HG03442 (cell line): ENCODE data around the gene RESP18.
A peak's percentile ranks its signal among the peaks of the same experiment; 100 is the strongest.
"Not testable (repeated sequence)": the region's sequence is repeated elsewhere in the genome, so short reads cannot be mapped to it uniquely, and the experiment has no call there.

Experiments used
- ATAC-seq: cut with Tn5 transposase; IDR thresholded peaks from one replicate; pipeline ENCODE4 v1.9.1; 2021; ENCODE audit warnings: mild to moderate bottlenecking, moderate library complexity; ENCODE audit not compliant: unreplicated experiment

The RESP18 gene

GRCh38 chr2:219325657-219326315 is 6.8 kb downstream of the RESP18 start:
- no peak for ATAC-seq

- ATAC-seq: no peak
Observed at GRCh38 chr2:219325136-219325535, 7.4 kb downstream of the RESP18 start.

DNA sequence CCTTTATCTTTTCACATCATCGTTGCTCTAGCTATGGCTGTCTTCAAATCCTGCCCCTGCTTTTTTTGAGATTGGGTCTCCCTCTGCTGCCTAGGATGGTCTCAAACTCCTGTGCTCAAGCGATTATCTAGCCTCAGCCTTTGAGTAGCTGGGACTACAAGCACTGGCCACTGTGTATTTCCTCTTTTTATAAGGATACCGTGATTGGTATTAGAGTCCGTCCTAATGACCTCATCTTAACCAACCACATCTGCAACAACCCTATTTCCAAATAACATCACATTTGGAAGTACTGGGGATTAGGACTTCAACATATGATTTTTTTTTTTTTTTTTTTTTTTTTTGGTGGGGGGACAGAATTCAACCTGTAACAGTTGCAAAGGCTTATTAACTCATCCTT is 9.1 kb downstream of the RESP18 start:
- no peak for ATAC-seq

GRCh38 chr2:219314804-219315468 is 17.6 kb downstream of the RESP18 start:
- no peak for ATAC-seq

GRCh38 chr2:219312683-219313263 is 19.8 kb downstream of the RESP18 start:
- ATAC-seq: not testable (repeated sequence)

DNA sequence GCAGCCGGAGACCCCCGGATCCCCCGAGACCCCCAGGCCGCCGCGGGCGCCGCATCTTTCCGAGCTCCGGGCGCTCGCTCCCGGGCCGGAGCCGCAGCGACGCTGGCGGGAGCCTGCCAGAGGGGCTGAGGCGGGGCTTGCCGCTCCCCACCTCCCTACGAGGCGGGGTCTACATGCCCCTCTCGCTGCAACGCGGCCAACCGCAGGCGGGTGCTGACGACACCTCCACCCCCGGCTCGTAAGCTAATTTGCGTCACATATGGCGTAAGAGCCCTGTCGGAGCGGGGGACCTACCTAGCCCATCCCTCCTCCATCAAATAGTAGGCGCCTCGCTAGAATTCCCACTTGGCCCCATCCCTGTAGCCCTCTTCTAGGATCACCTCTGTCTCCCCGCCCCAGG is 23.3 kb downstream of the RESP18 start, which contains the start of gene PTPRN:
PTPRN (minus strand) TSS at position 124 of the 400 bp plus-strand sequence; CDS start at position 55, 69 bp downstream.
- no peak for ATAC-seq

- no peak for ATAC-seq
Observed at GRCh38 chr2:219308142-219309101, 24.1 kb downstream of the RESP18 start.

DNA sequence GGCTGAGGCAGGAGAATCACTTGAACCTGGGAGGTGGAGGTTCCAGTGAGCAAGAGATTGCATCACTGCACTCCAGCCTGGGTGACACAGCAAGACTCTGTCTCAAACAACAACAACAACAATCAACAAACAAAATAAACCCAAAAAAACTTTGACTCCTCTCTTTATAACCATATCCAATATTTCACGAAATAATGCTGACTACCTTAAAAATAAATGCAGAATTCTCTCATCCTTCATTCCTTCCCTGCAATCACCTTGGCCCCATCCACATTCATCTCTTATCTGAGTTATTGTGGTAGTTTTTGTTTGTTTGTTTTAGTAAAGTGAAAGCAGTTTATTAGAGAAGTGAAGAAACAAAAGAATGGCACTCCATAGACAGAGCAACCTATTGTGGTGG is 26.5 kb downstream of the RESP18 start:
- ATAC-seq: no peak

DNA sequence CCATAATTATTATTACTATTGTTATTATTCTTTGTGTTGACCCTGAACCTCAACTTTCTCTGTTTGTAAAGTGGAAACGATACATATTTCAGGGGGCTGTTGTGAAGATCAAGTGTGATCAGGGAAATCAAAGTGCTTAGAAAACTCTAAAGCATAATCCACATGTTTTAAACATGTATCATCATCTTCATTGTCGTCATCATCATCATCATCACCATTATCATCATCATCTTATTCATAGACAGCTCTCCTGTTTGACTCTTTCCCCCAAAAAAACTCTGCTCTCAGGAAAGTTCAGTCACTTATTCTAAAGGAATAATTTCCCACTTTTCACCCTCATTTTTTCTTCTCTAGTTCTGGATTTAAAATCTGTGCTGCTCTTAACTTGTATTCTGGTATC is 28.3 kb downstream of the RESP18 start:
- no peak for ATAC-seq

DNA sequence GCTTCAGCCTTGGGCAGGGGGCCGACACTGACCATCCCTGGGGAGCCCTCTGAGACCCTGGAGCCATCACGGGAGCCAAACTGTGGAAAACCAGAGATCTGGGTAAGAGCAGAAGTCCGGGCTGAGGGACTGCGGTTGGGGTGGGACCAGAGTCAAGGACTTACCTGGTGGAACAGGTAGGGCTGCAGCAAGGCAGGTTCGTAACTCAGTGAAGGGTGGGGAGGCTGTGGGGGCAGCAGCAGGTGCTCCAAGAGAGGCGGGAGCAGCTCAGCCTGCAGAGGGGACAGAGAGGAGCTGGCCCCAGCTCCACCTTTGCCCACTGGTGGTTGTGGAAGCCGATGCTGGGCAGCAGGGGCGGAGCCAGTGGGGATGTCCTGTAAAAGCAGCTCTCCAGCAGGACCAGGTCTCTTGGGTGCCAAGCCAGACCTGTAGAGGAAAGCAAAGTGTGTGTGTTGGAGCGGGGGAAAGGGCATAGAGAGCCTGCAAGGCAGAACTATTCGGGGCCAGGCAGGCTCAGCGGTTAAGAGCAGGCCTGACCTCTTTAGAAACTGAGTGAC is 30.1 kb downstream of the RESP18 start:
- ATAC-seq: no peak

DNA sequence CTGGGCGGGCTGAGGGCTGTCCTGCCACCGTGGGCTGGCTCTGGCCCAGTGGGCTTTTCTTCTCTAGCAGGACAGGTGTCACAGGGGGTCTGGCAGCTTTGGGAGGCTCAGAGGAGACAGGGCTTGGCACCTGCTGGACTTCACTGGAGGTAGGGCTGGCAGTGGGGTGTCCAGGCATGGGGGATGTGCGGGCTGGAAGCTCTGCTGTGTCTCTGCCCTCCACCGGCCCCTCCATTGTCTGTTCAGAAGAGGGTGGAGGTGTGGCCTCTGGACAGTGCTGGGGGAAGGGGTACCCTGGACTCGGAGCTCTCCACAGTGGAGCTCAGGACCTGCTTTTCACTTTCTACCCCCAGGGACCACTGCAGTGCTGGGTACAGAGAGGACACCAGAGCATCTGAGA is 32.5 kb downstream of the RESP18 start:
- no peak for ATAC-seq

- ATAC-seq: no peak
Observed at GRCh38 chr2:219299372-219299760, 33.2 kb downstream of the RESP18 start.

GRCh38 chr2:219298759-219299371 is 33.7 kb downstream of the RESP18 start:
- peak; percentile 52 for ATAC-seq

GRCh38 chr2:219297766-219298456 is 34.6 kb downstream of the RESP18 start:
- ATAC-seq: no peak

- no peak for ATAC-seq
Observed at GRCh38 chr2:219296631-219297391, 35.7 kb downstream of the RESP18 start.

DNA sequence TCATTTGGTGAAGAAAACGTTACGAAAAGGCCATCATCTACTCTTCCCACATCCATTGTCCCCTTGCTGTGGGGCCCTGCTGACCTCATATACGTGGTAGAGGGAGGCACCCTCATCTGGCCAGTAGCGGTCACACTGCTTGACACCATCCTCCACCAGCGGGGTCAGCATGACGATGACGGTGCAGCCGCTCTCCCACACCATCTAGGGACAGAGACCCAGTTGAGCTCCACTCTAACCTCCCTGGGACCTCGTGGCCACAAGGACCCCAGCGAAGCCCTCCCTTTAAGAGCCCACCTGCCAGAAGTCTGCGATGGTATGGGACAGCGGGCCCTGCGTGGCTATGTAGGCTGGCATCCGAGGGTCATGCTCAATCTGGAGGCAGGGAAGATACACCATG is 36.4 kb downstream of the RESP18 start:
- ATAC-seq: no peak

GRCh38 chr2:219294356-219295351 is 37.9 kb downstream of the RESP18 start:
- ATAC-seq: peak; percentile 82

- no peak for ATAC-seq
Observed at GRCh38 chr2:219293736-219294231, 38.8 kb downstream of the RESP18 start.
